Esophagus mucosa (tissue), 1 donor: ENCODE results near the gene DNAH17. TPM values are rescaled to one million over a fixed set of nuclear protein-coding genes. Genes with fewer than 3 reads are reported as not detected.
A peak's percentile ranks its signal among the peaks of the same experiment; 100 is the strongest.

Experiments used
- ATAC-seq: fragments of 200-7000 bp; cut with Tn5 transposase; one replicate; pipeline ENCODE4 v1.9.1; 2020
- total RNA-seq: library from RNA; stranded (reverse); gene quantifications from one replicate; pipeline ENCODE4 v1.2.4, GENCODE V29; 2023
- donor health status: DM: yes; HTN: yes; CAD: no.

DNAH17 gene, protein sequence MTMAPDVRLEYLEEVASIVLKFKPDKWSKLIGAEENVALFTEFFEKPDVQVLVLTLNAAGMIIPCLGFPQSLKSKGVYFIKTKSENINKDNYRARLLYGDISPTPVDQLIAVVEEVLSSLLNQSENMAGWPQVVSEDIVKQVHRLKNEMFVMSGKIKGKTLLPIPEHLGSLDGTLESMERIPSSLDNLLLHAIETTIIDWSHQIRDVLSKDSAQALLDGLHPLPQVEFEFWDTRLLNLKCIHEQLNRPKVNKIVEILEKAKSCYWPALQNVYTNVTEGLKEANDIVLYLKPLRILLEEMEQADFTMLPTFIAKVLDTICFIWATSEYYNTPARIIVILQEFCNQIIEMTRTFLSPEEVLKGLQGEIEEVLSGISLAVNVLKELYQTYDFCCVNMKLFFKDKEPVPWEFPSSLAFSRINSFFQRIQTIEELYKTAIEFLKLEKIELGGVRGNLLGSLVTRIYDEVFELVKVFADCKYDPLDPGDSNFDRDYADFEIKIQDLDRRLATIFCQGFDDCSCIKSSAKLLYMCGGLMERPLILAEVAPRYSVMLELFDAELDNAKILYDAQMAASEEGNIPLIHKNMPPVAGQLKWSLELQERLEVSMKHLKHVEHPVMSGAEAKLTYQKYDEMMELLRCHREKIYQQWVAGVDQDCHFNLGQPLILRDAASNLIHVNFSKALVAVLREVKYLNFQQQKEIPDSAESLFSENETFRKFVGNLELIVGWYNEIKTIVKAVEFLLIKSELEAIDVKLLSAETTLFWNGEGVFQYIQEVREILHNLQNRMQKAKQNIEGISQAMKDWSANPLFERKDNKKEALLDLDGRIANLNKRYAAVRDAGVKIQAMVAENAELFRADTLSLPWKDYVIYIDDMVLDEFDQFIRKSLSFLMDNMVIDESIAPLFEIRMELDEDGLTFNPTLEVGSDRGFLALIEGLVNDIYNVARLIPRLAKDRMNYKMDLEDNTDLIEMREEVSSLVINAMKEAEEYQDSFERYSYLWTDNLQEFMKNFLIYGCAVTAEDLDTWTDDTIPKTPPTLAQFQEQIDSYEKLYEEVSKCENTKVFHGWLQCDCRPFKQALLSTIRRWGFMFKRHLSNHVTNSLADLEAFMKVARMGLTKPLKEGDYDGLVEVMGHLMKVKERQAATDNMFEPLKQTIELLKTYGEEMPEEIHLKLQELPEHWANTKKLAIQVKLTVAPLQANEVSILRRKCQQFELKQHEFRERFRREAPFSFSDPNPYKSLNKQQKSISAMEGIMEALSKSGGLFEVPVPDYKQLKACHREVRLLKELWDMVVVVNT (N-terminal part only)
- 0.12 TPM for total RNA-seq

DNA sequence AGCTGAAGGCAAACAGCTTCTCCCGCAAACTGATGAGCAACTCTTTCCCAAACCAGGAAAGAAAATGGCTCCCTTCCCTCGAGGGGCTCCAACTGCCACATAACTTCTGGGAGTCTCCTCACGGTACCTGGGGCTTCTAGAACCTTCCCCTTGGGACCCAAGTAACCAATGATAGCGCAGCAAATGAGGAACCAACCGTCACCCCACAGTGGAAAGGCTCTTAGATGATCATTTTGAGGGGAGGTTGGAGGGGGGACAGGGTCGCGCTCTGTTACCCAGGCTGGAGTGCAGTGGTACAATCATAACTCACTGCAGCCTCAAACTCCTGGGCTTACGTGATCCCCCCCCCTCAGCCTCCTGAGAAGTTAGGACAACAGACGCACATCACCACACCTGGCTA is at the start of gene DNAH17:
TSS of gene DNAH17 (minus strand) at position 101 of the 400 bp plus-strand sequence. CDS start 2,339 bp downstream, outside the sequence.
- no peak for ATAC-seq

DNA sequence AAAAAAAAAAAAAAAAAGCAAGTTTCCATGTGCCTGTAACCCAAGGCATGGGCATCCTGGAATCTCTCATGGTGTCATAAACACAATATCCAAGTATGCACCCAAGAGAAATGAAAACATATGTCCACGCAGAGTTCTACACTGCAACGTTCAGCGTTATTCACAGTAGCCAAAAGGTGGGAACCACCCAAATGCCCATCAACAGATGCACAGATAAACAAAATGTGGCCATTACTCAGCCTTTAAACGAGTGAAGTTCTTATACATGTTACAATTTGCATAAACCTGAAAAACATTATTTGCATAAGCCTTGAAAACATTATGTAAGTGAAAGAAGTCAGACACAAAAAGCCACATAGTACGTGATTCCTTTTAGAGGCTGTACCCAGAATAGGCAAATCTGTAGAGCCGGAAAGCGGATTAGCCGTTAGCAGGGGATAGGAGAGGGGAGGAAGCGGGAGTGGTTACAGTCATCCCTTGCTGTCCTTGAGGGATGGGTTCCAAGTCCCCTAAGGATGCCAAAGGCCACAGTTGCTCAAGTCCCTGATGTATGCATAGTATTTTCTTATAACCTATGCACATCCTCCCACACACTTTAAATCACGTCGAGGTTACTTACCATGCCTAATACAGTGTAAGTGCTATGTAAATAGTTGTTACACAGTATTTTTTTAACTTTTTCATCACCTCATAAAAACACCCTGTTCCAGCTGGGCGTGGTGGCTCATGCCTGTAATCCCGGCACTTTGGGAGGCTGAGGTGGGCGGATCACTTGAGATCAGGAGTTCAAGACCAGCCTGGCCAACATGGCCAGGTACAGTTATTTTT is 47.3 kb upstream of the DNAH17 start:
- ATAC-seq = no peak

DNA sequence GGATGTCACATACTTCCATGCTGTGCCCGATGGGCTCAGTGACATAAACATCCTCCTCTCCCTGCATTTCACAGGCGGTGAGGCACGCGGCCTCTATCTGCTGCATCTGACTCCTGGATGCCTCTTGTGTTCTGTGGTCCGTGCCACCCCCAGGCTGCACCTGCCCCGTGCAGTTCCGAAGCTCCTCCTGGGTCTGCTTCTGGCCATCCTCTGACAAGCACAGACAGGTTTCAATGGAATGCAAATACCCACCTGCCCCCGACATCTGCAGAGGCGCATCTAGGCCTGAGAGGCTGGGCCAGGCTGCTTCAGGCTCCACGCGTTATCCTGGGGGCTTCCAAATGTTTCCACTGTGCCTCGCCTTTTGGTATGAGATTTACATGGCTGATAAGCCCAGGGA is 46.3 kb upstream of the DNAH17 start:
- ATAC-seq = peak; percentile 11

DNA sequence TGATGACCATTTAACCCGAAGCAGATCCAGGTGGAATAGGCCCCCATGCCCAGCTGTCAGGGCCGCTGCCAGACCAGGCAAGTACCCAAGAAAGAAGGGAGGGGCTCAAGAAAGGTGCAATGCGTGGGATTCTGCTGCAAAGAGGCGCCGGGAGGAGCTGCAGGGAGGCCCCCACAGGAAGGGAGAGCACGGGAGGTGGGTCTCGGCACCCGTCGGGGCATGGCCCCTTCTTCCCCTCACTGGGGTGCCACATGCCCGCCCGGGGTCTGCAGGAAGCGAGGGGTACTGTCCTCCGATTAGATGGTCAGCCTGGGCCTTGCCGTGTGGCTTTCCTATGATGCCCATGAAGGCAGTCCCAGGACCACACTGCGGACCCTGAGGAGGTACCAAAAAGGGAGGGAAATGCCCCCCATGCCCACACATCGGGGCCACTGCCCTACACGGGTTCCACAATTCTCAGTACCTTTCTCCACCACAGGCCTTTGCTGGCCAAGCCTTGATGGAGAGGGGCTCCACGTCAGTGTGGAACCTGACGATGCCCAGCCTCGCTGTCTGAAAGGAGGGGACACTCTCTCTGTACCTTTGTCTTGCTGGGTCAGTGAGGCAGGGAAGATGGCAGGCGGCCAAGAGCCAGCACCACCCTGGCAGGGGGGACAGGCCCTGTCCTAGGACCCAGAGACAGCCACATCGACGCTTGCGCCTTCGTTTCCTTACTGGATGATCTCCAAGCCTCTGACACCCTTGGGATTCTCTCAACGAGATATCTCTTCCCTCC is 45.5 kb upstream of the DNAH17 start:
- ATAC-seq = no peak

DNA sequence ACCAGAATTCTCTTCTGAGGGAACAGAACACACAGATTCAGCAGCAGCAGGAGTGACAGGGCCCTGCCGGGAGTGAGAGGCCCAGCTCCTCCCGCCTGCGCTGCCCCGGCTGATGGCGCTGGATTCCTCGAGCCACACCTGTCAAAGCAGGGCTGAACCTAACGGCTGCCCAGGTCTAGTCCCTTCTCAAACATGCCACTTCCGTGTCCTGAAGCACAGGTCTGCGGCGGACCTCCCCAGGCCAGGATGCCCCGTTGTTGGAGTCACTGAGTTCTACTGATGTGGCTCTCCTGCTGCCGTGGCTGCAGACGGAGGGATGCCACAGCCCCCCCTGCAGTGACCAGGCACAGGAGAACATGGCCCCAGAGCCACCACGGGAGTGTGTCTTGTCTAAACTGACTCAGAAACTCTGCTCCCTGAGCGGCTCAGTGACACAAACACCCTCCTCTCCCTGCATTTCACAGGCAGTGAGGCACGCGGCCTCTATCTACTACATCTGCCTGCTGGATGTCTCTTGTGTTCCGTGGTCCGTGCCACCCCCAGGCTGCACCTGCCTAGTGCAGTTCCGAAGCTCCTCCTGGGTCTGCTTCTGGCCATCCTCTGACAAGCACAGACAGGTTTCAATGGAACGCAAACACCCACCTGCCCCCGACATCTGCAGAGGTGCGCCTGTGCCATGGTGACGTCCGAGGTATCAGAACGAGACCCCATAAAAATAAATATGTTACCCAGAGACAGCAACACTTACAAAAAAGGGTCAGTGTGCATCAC is 44.7 kb upstream of the DNAH17 start:
- no peak for ATAC-seq

DNA sequence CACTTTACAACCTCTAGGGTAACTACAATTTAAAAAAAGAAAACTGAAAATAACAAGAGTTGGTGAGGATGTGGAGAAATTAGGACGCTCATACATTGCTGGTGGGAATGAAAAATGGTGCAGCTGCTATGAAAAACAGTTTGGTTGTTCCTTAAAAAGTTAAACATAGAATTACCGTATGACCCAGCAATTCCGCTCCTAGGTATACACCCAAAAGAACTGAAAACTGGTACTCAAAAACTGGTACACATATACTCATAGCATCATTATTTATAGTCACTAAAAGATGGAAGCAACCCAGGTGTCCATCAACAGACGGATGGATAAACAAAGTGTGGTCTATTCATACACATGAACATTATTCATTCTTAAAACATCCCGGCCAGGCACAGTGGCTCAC is 42.9 kb upstream of the DNAH17 start:
- ATAC-seq = no peak

DNA sequence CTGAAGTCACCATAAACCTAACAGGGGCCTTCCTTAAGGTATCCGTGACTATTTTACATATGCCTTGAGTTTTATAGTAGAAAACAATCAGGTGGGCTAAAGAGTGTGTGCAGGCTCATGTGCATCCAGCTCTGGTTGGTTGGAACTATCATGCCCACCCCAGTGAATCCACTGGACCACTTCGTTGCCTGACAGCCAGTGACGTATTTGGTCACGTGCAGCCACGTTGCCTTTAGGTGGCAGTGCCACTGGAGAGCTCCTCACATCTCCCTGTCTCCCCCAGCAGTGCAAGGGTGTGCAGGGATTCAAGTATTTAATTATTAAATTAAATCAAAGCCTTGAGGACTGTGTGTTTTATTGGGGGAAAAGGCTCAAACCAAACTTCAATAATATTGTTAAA is 42.1 kb upstream of the DNAH17 start:
- ATAC-seq = no peak

DNA sequence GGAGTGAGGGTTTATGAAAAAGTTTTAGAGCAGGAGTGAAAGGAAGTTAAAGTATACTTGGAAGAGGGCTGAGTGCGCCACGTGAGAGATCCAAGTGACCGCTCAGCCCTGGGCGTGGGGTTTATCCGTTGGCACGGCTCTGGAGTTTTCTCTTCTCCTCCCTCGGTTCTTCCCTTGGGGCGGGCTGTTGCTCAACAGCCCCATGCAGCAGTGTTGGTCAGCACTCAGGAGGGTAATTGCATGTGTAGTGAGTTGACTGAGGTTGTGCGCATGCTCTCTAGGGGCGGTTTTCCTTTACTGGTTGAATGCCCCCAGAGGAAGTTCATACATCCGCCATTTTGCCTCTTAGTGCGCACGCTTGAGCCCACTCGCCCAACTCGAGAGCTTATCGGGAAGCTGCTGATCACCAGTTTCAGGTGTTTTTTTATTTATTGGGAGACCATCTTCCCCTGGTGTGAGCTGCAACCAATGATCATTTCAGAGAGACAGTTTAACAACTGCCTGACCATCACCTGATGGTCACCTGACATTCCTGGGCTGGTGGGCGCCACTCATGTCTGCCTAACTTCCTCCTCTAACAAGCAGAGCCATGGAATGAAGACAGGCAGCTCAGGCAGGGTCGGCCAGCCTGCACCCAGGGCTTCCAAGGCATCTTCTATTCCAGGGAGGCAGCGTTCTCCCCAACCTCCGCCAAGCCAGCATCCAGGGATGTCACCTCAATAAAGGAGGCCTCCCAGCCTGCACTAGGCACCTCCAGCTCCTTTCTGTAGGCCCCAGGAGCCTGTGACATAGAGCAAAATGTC is 41.3 kb upstream of the DNAH17 start:
- ATAC-seq = no peak

DNA sequence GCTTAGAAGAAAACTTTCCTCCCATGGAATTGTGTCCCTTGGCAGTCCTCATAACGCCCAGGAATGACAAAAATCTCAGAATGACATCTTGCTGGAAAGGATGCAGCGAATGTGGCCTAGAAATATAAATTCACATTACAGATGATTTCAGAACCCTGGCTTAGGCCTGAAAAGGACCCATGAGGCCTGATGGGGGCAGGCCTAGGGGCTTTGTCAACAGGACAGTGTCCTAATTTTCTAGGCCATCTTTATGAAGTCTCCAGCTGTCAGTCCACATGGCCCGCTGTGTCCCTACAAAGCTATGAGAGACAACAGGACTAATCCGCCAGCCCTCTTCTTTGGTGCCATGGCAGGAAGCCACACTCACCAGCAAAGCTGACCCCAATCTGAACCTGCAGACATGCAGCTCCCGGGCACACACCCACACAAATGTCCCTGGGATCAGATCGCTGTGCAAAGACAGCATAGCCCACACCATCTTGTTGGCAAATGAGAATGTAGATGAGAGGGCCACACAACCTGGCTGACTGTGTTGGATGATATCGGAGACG is 40.4 kb upstream of the DNAH17 start:
- ATAC-seq = no peak

DNA sequence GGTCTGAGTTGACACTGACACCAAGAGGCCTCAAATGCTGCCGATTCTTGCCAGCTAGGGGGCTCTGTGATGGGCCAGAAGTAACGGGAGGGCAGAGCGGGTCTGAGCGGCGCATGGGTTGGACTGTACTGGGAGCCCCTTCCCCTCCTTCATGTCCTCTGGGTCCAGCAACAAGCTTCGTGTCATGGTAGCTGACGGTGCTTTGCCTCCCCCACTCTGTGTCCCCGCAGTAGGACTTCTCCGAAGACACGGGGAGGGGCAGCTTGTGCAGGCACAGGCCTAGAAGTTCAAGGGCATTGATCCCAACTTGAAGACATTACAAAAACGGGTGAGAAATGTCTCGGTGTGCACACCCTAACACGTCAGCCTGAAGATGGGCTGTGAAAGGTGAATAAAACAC is 39.8 kb upstream of the DNAH17 start:
- no peak for ATAC-seq

DNA sequence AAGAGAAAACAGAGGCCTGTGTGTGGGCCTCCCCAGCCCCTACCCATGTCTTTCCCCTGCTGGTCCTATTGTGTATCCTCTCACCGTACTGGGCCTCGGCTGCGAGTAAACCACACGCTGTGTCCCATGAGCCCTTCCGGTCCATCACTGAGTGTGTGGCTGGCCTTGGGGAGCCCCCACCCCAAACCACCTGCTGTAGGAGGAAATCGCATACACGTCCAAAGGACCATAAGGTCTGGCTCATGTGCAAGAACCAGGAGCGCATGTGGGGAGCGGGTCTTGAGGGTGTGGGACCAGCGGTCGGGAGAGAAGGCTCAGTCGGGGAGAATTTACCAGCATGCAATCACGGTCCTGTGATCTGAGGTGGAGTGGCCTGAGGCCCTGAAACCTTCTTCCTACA is 38.4 kb upstream of the DNAH17 start:
- no peak for ATAC-seq

DNA sequence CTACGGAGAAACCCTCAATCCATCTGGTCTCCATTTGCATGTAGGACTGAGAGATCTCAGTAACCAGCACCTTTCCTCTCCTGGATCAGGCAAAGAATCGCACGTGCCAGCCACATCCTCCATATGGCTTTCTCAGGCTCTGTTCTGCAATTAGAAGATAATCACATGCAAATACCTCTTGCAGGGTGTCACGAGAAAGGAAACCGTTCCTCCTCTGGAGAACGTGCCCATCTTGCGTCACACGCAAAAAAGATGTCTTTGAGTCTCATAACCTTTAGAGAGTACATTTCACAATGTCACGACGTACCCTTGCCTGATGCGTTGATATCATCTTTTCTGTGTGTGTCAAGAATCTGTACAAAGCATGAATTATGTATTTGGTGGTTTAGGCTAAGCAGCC is 36.2 kb upstream of the DNAH17 start:
- no peak for ATAC-seq

DNA sequence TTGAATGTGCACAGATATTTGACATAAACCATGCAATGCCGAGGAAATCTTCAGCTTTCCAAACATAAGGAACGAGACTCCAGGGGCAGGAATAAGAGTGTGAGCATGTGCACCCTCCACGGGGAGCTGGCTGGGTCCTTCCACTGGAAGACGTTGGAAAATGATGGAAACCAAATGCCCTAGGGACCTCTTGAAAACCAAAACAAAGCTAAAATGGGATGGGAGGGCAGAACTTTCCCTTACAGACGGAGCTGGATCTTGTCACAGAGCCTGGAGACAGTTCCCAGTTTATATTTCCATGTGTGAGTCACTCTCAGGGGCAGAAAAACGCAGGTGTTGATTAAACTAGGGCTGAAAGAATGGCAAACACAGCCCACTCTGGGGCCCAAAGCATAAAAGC is 34.4 kb upstream of the DNAH17 start:
- no peak for ATAC-seq

DNA sequence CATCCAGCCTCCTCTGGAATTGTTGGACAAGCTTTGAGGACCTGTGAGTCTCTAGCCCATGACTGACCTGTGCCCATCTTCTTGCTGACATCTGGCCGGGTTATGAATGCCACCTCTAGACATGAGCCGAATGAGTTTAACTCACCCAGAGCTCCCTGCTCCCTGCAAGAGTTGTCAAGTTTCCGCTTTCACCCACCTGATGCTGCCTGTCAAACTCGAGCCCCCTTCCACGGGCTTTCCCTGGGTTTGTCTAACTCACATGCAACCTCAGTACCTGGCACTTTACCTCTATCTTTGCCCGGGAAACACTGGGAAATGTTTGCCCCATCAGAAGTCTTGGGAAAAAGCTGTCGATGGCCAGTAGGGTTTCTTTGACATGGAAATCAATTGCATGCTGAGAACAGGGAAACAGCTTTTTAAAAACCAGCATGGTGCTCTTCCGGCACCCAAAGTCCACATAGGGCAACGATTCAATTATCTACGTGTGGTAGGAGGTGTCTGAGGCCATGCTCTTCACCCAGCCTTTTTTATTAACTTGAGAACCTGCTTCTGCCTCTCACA is 33.8 kb upstream of the DNAH17 start:
- no peak for ATAC-seq

DNA sequence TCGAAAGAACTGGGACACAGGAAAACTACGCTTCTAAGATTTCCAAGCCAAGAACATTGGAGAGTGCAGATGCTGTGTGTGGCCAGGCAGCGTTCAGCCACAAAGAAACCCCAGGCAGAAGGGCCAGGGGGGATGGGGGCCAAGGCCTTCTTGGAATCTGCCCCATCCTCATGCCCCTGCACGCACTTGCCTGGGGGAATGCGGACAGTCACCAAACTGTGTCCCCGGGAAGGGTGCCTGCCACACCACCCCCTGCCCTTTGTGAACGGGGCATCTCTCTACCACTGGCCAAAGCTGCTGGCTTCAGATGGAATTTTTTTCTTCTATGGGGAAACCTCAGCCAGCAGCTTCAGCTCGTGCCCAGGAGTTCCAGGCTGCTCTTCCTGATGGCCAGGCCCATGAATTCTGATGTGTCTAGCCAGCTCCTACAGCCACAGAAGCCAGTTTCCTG is 32.0 kb upstream of the DNAH17 start:
- ATAC-seq = no peak

DNA sequence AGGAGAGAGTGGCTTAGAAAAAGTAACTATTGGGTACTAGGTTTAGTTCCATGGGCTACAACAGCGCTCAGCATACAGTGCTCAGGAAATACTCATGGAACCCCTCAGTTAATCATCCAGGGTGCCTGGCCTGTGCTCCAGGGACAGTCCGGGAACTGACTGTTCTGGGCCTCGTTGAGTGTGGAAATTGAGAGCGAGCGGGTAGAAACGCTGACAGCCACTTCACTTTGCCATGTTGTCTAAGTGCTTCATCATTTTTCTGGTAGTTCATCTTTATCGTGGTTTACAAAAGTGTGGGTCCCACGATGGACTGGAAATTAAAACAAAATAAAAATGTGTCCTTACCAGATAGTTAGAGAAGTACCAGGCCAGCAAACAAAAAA is 31.6 kb upstream of the DNAH17 start:
- no peak for ATAC-seq

DNA sequence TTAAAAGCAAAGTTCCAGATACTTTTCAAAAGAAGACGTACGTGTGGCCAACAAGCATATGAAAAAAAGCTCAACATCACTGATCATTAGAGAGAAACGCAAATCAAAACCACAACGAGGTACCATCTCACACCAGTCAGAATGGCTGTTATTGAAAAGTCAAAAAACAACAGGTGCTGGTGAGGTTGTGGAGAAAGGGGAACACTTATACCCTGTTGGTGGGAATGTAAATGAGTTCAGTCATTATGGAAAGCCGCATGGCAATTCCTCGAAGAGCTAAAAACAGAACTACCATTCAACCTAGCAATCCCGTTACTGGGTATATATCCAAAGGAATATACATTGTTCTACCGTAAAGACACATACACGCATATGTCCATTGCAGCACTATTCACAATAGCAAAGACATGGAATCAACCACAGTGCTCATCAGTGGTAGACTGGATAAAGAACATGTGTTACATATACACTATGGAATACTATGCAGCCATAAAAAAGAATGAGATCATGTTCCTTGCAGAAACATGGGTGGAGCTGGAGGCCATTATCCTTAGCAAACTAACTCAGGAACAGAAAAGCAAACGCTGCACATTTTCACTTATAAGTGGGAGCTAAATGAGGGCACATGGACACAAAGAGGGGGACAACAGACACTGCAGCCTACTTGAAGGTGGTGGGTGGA is 31.1 kb upstream of the DNAH17 start:
- ATAC-seq = no peak

DNA sequence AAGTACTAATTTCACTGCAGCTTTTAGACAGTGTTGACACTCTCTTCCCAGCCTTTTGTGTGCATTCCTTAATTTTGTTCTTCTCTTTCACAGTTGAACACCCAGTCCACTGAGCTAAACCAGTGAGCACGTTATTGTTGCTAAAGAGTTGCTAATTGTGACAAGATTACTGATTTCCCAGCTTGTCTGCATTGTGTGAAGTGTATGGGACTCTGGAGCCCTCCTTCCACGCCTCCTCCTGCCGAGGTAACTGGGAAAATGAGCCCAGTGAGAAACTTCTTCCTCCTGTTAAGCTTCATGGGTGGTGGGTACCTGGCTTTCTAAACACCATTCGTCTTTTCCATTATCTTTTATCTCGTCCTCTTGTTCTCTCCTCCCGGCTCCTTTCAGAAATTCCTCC is 29.8 kb upstream of the DNAH17 start:
- no peak for ATAC-seq
